Neuronal stem cell (in vitro differentiated cells): Measurements from ENCODE around the gene ESRP2.

Experiments
- DNase-seq: peaks from one replicate; pipeline ENCODE4 v3.0.0-alpha.2; 2013; ENCODE audit warnings: low spot score
- H2AFZ ChIP-seq: one replicate; pipeline ENCODE4 v1.6.1; 2013; ENCODE audit warnings: mild to moderate bottlenecking, low read length, inconsistent platforms
- H2AK5ac ChIP-seq: 2 replicates; pipeline ENCODE4 v1.6.1; 2013; ENCODE audit warnings: low read depth, mild to moderate bottlenecking, inconsistent platforms, low read length, moderate library complexity, mixed read lengths
- H2BK120ac ChIP-seq: 2 replicates; pipeline ENCODE4 v1.6.1; 2013; ENCODE audit warnings: low read depth, mild to moderate bottlenecking, inconsistent platforms, low read length, moderate library complexity, mixed read lengths
- H2BK12ac ChIP-seq: one replicate; pipeline ENCODE4 v1.6.1; 2013; ENCODE audit warnings: low read length, inconsistent platforms
- H2BK15ac ChIP-seq: 2 replicates; pipeline ENCODE4 v1.6.1; 2013; ENCODE audit warnings: mild to moderate bottlenecking, low read length, inconsistent platforms, mixed read lengths
- H2BK5ac ChIP-seq: one replicate; pipeline ENCODE4 v1.6.1; 2013; ENCODE audit warnings: inconsistent platforms, mild to moderate bottlenecking, low read length, moderate library complexity
- H3K14ac ChIP-seq: one replicate; pipeline ENCODE4 v1.6.1; 2013; ENCODE audit warnings: low read length, inconsistent platforms
- H3K18ac ChIP-seq: 2 replicates; pipeline ENCODE4 v1.6.1; 2013; ENCODE audit warnings: low read length, inconsistent platforms
- H3K23ac ChIP-seq: 2 replicates; pipeline ENCODE4 v1.6.1; 2013; ENCODE audit warnings: low read depth, mild to moderate bottlenecking, mixed read lengths, low read length, inconsistent platforms; ENCODE audit not compliant: poor library complexity
- H3K27ac ChIP-seq: replicated peaks from 3 replicates; pipeline ENCODE4 v1.5.1; 2013; ENCODE audit warnings: low read length, inconsistent platforms
- H3K27me3 ChIP-seq, 3 experiments: 2 replicates each; pipeline ENCODE4 v1.6.1; 2013; ENCODE audit warnings: low read length in 3 of 3, mild to moderate bottlenecking in 2 of 3, inconsistent platforms in 1 of 3, low read depth in 1 of 3, mixed read lengths in 1 of 3, moderate library complexity in 1 of 3; ENCODE audit not compliant: control insufficient read depth in 3 of 3, insufficient read depth in 3 of 3
- H3K36me3 ChIP-seq, 2 donors: replicated peaks in 1 of 2; 2 replicates each; pipeline ENCODE4 v1.6.1; 2013; ENCODE audit warnings: low read length in 2 of 2; ENCODE audit not compliant: control insufficient read depth in 2 of 2, insufficient read depth in 2 of 2
- H3K4ac ChIP-seq: 2 replicates; pipeline ENCODE4 v1.6.1; 2013; ENCODE audit warnings: inconsistent platforms, mild to moderate bottlenecking, low read length, moderate library complexity
- H3K4me1 ChIP-seq, 2 donors: 1 replicate in 1 of 2; 2 replicates in 1 of 2; pipeline ENCODE4 v1.6.1; 2013; ENCODE audit warnings: low read length in 2 of 2, low read depth in 1 of 2; ENCODE audit not compliant: control insufficient read depth in 2 of 2, insufficient read depth in 1 of 2
- H3K4me2 ChIP-seq: one replicate; pipeline ENCODE4 v1.6.1; 2013; ENCODE audit warnings: mild to moderate bottlenecking, low read length, inconsistent platforms; ENCODE audit not compliant: insufficient read depth, poor library complexity, severe bottlenecking
- H3K4me3 ChIP-seq, 2 donors: 2 replicates each; pipeline ENCODE4 v1.5.1; 2013; ENCODE audit warnings: low read length in 2 of 2, mild to moderate bottlenecking in 2 of 2, inconsistent platforms in 1 of 2, moderate library complexity in 1 of 2
- H3K79me1 ChIP-seq: one replicate; pipeline ENCODE4 v1.6.1; 2013; ENCODE audit warnings: low read depth, mild to moderate bottlenecking, inconsistent platforms, low read length, moderate library complexity
- H3K9ac ChIP-seq: one replicate; pipeline ENCODE4 v1.6.1; 2013; ENCODE audit warnings: mild to moderate bottlenecking, low read depth, low read length, inconsistent platforms; ENCODE audit not compliant: poor library complexity
- H3K9me3 ChIP-seq, 2 donors: replicated peaks in 1 of 2; 2 replicates each; pipeline versions ENCODE3 to v1.6.1; 2013; ENCODE audit warnings: low read length in 2 of 2, mild to moderate bottlenecking in 2 of 2, inconsistent platforms in 1 of 2, low read depth in 1 of 2, mixed read lengths in 1 of 2, moderate library complexity in 1 of 2; ENCODE audit not compliant: control insufficient read depth in 2 of 2, insufficient read depth in 1 of 2
- H4K8ac ChIP-seq: one replicate; pipeline ENCODE4 v1.6.1; 2013; ENCODE audit warnings: low read depth, mild to moderate bottlenecking, inconsistent platforms, low read length, moderate library complexity
- H4K91ac ChIP-seq: one replicate; pipeline ENCODE4 v1.6.1; 2013; ENCODE audit warnings: low read length, low read depth, mild to moderate bottlenecking, inconsistent platforms; ENCODE audit not compliant: poor library complexity
- WGBS, 2 donors: extraction: QIAGEN DNeasy Blood & Tissue Kit; methylation state at CpG; one replicate each; pipeline ENCODE4 v1.1.7; 2013; ENCODE audit warnings: missing lambda C conversion rate in 2 of 2, mixed read lengths in 1 of 2; ENCODE audit not compliant: insufficient read length in 2 of 2, insufficient replicate concordance in 1 of 2; ENCODE audit errors: extremely low coverage in 2 of 2; 5-methylcytosine and 5-hydroxymethylcytosine counted together

The ESRP2 gene

GRCh38 chr16:68230176-68230571, 5.8 kb downstream of the ESRP2 start:
- Histone ChIP-seq H2AFZ (no peak overlapping the region), H3K27ac (no peak overlapping the region), H3K23ac (no peak overlapping the region), H4K8ac (no peak overlapping the region), H3K4me3 (no peak overlapping the region), H2BK5ac (no peak overlapping the region), H3K4me1 (peaks cover 0 to 2% of the 10 kb centered on the region in 2 donors), H2BK120ac (no peak overlapping the region), H2BK12ac (no peak overlapping the region), H3K4ac (no peak overlapping the region), H4K91ac (no peak overlapping the region), H3K79me1 (peaks cover 2% of the 10 kb centered on the region), H3K27me3 (peaks cover 0 to 19% (median 3%) of the 10 kb centered on the region in 3 experiments), H2BK15ac (no peak overlapping the region), H2AK5ac (no peak overlapping the region), H3K9ac (no peak overlapping the region), H3K4me2 (no peak overlapping the region), H3K9me3 (peaks cover 0 to under 1% of the 10 kb centered on the region in 2 donors), H3K14ac (no peak overlapping the region), H3K18ac (no peak overlapping the region), H3K36me3 (peaks cover 8 to 55% of the 10 kb centered on the region in 2 donors)
- WGBS, 2 donors, result no CpG with 5 or more reads among the region's 9 CpGs
- DNase-seq, result no peak

- H3K36me3 ChIP-seq, result peaks cover 8 to 55% of the 10 kb centered on the region in 2 donors
- no peak overlapping the region for H3K4me2 ChIP-seq
- no CpG with 5 or more reads among the region's 4 CpGs for WGBS, 2 donors
- no peak overlapping the region for H4K91ac ChIP-seq
- H3K23ac ChIP-seq, result no peak overlapping the region
- H3K4ac ChIP-seq, result no peak overlapping the region
- H3K4me3 ChIP-seq, result no peak overlapping the region
- no peaks in the 10 kb centered on the region for H3K4me1 ChIP-seq
- H4K8ac ChIP-seq, result no peak overlapping the region
- no peak for DNase-seq
- H2AK5ac ChIP-seq, result no peak overlapping the region
- H3K18ac ChIP-seq, result no peak overlapping the region
- H2BK12ac ChIP-seq, result no peak overlapping the region
- H2BK5ac ChIP-seq, result no peak overlapping the region
- H3K9me3 ChIP-seq, result no peaks in the 10 kb centered on the region
- no peak overlapping the region for H3K14ac ChIP-seq
- peaks cover 2% of the 10 kb centered on the region for H3K79me1 ChIP-seq
- H3K27me3 ChIP-seq, result peaks cover 0 to 13% (median 0%) of the 10 kb centered on the region in 3 experiments
- H2BK15ac ChIP-seq, result no peak overlapping the region
- H3K27ac ChIP-seq, result no peak overlapping the region
- H2AFZ ChIP-seq, result no peak overlapping the region
- no peak overlapping the region for H2BK120ac ChIP-seq
- no peak overlapping the region for H3K9ac ChIP-seq
These were observed 6.3 kb downstream of the ESRP2 start for GRCh38 chr16:68229431-68230175.

- Histone ChIP-seq H2BK5ac (no peak overlapping the region), H3K9ac (no peak overlapping the region), H2BK120ac (no peak overlapping the region), H4K8ac (peak overlapping the region; percentile 19), H3K4me3 (no peak overlapping the region), H3K4me1 (no peaks in the 10 kb centered on the region), H2BK15ac (no peak overlapping the region), H3K18ac (no peak overlapping the region), H3K79me1 (peaks cover 2% of the 10 kb centered on the region), H3K27me3 (peaks cover 0 to 3% (median 0%) of the 10 kb centered on the region in 3 experiments), H3K27ac (no peak overlapping the region), H2BK12ac (no peak overlapping the region), H3K4ac (no peak overlapping the region), H2AK5ac (no peak overlapping the region), H3K4me2 (no peak overlapping the region), H4K91ac (no peak overlapping the region), H3K23ac (no peak overlapping the region), H3K36me3 (peaks cover 8 to 55% of the 10 kb centered on the region in 2 donors), H3K14ac (no peak overlapping the region), H2AFZ (no peak overlapping the region), H3K9me3 (no peaks in the 10 kb centered on the region)
- no CpG with 5 or more reads among the region's 3 CpGs for WGBS, 2 donors
- DNase-seq, result no peak
These were observed 7.3 kb downstream of the ESRP2 start for GRCh38 chr16:68228652-68229051.

- Histone ChIP-seq H2BK15ac (no peak overlapping the region), H3K79me1 (no peaks in the 10 kb centered on the region), H4K91ac (no peak overlapping the region), H4K8ac (no peak overlapping the region), H3K4me1 (no peaks in the 10 kb centered on the region), H3K4me3 (no peak overlapping the region), H2BK12ac (no peak overlapping the region), H2AK5ac (no peak overlapping the region), H3K36me3 (peaks cover 8 to 55% of the 10 kb centered on the region in 2 donors), H3K14ac (no peak overlapping the region), H3K27ac (no peak overlapping the region), H3K9me3 (no peaks in the 10 kb centered on the region), H3K4me2 (no peak overlapping the region), H2AFZ (no peak overlapping the region), H2BK120ac (no peak overlapping the region), H3K4ac (no peak overlapping the region), H3K23ac (no peak overlapping the region), H3K18ac (no peak overlapping the region), H3K27me3 (no peaks in the 10 kb centered on the region), H2BK5ac (no peak overlapping the region), H3K9ac (no peak overlapping the region)
- WGBS, 2 donors, result no CpG with 5 or more reads among the region's 2 CpGs
- DNase-seq, result no peak
These were observed 7.9 kb downstream of the ESRP2 start for GRCh38 chr16:68227850-68228553.
